Measurements from ENCODE around the gene CRIP2.

The CRIP2 gene

GRCh38 chr14:105500726-105501101 is 26.1 kb downstream of the CRIP2 start:
- no peak for DNase-seq

DNA sequence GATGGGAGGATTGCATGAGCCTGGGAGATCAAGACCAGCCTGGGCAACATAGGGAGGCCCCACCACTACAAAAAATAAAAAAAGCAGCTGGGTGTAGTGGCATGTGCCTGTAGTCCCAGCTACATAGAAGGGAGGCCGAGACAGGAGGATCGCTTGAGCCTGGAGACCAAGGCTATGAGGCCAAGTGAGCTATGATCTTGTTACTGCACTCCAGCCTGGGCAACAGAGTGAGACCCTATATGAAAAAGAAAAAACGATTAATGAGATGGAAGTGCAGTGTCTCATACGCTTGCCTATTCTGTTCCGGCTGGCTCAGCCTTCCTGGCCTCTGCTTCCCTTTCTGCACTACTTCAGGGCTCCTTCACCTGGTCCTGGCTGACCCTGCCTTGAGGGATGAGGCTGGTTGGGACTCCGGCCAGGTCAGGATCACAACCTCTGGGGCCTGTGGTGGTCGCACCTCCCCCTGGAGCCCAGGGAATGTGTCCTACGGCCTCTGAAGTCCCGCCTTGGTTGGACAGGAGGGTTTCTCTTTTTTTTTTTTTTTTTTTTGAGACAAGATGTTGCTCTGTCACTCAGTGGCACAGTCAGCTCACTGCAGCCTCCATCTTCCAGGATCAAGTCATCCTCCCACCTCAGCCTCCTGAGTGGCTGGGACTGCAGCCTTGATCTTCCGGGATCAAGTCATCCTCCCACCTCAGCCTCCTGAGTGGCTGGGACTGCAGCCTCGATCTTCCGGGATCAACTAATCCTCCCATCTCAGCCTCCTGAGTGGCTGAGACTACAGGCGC is 27.1 kb downstream of the CRIP2 start:
- DNase-seq = no peak

DNA sequence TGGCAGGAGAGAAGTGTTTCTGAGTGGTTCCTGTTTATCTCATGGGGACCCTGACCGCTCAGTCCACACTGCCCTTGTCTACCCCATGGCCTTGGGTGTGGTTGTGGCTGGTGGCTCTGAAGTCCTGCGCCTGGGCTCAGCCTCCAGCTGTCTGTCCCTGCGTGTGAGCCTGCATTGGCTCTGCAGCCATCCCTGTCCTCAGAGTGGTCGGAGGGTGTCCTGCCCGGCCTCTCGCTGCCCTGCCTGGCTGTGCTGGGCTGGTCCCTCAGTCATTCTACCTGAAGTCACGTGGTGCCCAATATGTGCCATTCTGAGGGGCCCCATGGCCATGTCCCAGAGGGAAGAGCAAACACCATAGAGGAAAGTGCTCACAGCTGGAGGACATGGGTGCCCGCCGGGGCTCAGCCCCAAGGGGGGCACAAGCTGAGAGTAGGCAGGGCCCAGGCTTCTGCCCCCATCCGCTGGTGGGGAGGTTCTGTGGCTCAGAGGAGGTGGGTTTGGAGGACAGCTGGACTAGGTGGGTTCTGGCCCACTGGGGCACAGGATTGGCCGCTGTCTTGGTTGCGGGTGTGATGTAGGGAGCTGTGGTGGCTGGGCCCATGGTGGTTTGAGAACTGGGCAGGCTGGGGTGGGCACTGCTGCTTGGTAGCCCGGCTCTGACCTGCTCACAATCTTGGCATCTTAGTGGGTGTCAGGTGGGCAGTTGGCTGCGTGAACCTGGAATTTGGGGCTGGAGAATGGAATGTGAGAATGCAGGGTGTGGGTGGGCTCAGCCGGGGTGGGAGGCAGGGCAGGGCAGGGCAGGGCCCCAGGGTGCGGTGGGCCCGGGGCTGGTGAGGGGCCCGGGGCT is 28.1 kb downstream of the CRIP2 start:
- DNase-seq = no peak

- DNase-seq = no peak
Observed at GRCh38 chr14:105503296-105503640, 28.6 kb downstream of the CRIP2 start.

DNA sequence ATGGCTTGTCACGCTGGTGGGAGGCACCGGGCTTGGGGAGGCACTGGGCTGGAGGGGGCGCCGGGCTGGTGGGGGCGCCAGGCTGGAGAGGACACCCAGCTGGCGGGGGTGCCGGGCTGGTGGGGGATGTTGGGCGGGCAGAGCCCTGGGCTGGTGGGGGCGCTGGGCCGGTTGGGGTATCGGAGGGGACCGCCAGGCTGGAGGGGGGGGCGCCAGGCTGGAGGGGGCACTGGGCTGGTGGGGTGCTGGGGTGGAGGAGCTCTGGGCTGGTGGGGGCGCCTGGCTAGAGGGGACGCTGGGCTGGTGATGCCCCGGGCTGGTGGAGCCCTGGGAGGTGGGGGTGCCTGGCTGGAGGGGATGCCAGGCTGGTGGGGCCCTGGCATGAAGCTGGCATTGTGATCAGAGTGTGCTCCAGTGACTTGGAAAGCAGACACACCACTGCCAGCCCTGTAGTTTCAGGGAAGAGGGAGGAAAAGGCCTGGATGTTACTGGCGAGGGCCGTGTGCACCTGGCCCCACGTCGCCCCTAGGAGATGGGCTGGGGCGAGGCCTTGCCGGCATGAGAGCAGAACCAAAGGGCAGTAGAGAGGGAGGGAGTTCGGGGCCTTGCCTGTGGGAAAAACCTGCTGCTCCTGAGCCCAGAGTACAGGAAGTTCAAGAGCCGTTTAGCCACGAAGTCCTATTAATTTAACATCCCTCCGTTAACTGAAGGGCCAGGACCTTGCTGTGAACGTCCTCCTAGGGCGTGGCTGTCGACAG is 29.5 kb downstream of the CRIP2 start:
- DNase-seq = no peak

DNA sequence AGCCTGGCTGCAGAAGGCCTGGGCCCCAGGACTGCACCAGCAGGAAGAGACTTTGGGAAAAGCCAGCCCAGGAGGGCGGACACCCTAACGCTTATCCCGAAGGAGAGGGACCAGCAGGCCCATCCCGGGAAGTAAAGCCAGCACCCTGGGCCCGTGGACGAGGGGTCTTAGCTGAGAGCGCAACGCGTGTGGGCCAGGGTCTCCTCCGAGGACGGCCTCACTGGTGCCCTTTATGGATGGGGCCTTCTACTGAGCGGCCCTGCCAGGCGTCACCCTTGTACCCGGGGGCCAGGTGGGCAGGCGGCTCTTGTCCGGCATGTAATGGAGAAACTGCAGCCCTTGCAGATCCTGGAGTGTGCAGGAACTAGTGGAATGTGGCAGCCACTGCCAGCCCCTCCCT is 30.5 kb downstream of the CRIP2 start:
- DNase-seq = no peak

- no peak for DNase-seq
Observed at GRCh38 chr14:105507247-105507646, 32.6 kb downstream of the CRIP2 start.

GRCh38 chr14:105508069-105508468 is 33.4 kb downstream of the CRIP2 start:
- DNase-seq = no peak

GRCh38 chr14:105508601-105509000 is 34.0 kb downstream of the CRIP2 start:
- DNase-seq = no peak

- DNase-seq = no peak
Observed at GRCh38 chr14:105517096-105517495, 42.5 kb downstream of the CRIP2 start.

GRCh38 chr14:105519946-105520698 is 45.5 kb downstream of the CRIP2 start:
- no peak for DNase-seq

DNA sequence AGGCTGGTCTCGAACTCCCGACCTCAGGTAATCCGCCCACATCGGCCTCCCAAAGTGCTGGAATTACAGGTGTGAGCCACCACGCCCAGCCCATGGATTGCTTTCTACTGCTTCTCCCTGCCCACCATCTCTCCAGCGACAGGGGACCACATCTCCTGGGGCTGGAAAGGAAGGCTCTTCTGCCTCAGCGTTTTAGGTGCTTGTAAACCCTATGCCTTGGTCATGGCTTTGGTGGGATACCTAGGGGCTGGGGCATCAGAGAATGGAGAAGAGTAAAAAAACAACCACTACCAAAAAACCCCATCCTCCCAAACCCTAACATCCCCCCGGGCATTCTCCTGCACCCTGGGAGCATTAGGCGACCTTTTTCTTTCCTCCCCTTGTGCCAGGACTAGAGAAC is 50.7 kb downstream of the CRIP2 start:
- no peak for DNase-seq

DNA sequence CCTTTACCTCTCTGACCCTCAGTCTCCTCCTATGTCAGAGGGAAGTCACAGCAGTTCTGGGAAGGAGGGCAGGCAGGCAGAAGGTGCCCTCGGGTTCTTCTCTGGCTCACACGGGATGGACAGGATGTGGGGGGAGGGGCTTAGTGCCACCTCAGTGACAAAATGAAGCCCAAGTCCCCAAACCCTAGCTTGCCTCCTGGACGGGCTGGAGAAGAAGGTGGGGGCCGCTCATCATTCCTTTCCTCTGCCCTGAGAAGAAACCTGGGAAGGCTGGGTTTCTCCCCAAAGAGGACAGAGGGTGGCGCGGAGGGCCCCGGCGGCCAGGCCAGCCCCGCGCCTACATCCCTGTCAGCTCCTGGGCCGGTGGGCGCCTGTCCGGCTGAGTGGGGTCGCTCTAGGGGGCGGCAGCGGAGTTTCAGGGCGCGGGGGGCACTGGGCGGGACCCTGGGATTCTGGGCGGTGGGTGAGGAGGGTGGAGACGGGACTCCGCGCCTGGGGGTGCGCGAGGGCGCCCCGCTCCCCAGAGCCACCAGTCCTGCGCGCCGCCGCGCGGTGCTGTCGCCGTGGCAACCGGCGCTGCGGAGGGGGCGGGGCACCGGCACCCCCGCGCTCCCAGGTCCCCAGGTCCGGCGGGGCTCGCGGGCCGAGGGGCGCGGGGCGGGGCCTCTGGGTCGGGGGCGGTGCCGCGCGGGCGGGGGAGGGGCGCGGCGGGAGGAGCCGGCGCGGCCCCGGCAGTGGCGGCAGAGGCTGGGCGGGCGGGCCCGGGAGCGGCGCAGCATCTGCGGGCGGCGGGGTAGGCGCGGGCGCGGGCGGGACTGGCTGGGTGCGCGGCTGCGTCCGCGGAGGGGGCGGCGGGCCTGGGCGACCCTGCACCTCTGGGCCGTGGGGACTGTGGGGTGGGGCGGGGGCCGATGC is 51.5 kb downstream of the CRIP2 start, which contains the start of gene TMEM121:
TSS of gene TMEM121 (plus strand) at position 723 of the 915 bp plus-strand sequence. CDS start 2,252 bp downstream, outside the sequence.
- no peak for DNase-seq

GRCh38 chr14:105526776-105527380 is 52.3 kb downstream of the CRIP2 start:
- no peak for DNase-seq

DNA sequence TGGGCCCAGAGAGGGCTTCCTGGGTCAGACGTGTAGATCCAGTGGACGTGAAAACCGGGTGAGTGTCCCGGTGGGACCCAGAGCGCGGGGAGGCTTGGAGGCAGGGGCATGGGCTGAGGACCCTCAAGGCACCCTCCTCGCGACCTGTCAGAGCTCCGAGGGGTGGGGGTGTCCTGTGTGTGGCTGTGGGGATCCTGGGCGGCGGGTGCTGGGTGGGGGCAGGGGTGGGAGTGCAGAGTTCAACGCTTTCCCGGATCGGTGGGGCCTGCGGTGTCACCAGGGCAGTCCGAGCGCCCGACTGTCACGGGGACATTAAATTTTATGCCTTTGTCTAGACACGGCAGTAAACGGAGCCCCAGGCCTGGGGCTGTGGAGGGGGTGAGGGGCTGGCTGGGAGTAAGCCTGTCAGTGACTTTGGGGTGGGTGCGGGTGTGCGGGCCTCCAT is 52.8 kb downstream of the CRIP2 start:
- no peak for DNase-seq

DNA sequence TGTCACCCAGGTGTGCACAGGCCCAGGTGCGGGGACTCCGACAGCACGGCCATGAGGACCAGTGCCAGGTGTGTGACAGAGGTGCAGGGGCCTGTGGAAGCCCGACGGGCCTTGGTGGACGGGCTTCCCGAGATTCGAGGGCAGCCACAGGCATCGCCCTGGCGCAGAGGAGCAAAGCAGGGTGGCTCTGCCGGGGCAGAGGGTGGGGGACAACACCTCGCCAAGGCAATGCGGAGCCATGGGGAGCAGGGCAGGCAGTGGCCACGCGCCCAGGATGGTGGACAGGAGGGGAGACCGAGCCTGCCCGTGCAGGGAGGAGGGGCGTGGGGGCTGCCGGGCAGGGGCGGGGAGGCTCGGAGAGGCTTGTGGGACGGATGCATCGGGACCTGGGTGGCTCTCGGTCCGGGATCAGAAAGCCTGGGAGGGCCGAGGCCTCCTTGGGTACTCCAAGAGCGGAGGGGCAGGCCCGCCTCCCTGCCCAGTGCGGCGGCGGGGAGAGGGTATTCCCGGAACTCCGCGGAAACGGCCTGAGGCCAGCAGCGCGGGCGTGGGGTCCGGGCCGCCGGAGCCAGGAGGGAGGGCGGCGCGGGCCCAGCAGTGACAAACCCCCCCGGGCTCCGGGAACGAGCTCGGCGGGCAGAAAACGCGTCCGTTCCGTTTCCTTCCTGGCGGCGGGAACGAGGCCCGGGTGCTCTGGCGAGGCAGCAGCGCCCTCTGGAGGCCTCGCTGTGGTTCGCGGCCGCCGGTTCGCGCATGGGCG is 53.4 kb downstream of the CRIP2 start:
- DNase-seq = peak; percentile 84

DNA sequence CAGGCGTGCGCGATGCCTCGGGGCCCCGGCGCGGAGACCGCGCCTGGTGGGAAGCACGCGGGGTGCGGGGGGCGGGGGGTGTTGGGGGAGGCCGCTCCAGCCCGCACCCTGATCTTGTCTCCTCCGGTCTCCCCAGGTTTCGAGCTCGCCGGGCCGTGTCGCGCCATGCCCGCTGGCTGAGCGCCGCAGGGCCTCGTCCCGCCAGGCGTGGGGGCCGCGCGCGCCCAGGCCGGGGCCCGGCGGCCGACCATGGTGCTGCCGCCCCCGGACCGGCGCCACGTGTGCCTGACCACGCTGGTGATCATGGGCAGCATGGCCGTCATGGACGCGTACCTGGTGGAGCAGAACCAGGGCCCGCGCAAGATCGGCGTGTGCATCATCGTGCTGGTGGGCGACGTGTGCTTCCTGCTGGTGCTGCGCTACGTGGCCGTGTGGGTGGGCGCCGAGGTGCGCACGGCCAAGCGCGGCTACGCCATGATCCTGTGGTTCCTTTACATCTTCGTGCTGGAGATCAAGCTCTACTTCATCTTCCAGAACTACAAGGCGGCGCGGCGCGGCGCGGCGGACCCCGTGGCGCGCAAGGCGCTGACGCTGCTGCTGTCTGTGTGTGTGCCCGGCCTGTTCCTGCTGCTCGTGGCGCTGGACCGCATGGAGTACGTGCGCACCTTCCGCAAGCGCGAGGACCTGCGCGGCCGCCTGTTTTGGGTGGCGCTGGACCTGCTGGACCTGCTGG is 54.1 kb downstream of the CRIP2 start:
- DNase-seq = no peak

GRCh38 chr14:105529319-105529568 is 54.6 kb downstream of the CRIP2 start:
- no peak for DNase-seq
